Measurements from ENCODE around the gene SRGN.

SRGN gene

DNA sequence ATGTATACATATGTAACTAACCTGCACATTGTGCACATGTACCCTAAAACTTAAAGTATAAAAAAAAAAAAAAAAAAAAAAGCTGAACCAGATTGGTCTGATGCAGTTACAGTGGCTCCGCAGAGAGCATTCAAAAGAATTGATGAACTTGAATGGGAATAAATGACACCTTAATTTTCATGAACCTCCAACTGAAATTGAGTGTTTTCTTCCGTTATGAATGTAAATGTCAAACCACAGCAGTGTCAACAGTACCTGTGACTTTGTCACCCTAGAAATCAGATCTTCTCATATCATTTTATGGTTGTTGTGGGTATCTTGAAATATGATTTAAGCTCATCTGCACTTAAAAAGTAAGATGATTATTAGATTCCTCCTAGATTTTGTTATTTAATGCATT, 32.7 kb upstream of the SRGN start:
- TF ChIP-seq CTCF (conservative IDR thresholded peaks at IDR 0.05; ENCODE audit: low read depth, low read length) = no peak
- no peak overlapping the region for H3K4me3 ChIP-seq (ENCODE audit: low read depth, low read length)
- no peak for DNase-seq (ENCODE audit: low read depth)

- no peak overlapping the region for H3K4me3 ChIP-seq (ENCODE audit: low read depth, low read length)
- no peak for DNase-seq (ENCODE audit: low read depth)
- no peak for TF ChIP-seq CTCF (conservative IDR thresholded peaks at IDR 0.05; ENCODE audit: low read depth, low read length)
Observed at GRCh38 chr10:69056129-69056528, 31.8 kb upstream of the SRGN start.

GRCh38 chr10:69056536-69057260, 31.2 kb upstream of the SRGN start:
- no peak for DNase-seq (ENCODE audit: low read depth)
- no peak overlapping the region for H3K4me3 ChIP-seq (ENCODE audit: low read depth, low read length)
- no peak for TF ChIP-seq CTCF (conservative IDR thresholded peaks at IDR 0.05; ENCODE audit: low read depth, low read length)

GRCh38 chr10:69057261-69057950, 30.5 kb upstream of the SRGN start:
- peak; percentile 27 for DNase-seq (ENCODE audit: low read depth)
- peak; percentile 11 for TF ChIP-seq CTCF (conservative IDR thresholded peaks at IDR 0.05; ENCODE audit: low read depth, low read length)
- H3K4me3 ChIP-seq (ENCODE audit: low read depth, low read length) = no peak overlapping the region

- H3K4me3 ChIP-seq (ENCODE audit: low read depth, low read length) = no peak overlapping the region
Observed at GRCh38 chr10:69057951-69058297, 30.0 kb upstream of the SRGN start.

GRCh38 chr10:69060127-69060798, 27.6 kb upstream of the SRGN start:
- DNase-seq (ENCODE audit: low read depth) = no peak
- TF ChIP-seq CTCF (conservative IDR thresholded peaks at IDR 0.05; ENCODE audit: low read depth, low read length) = no peak
- H3K4me3 ChIP-seq (ENCODE audit: low read depth, low read length) = no peak overlapping the region

More at GRCh38 chr10:69057951-69058297, 30.0 kb upstream of the SRGN start:
- DNase-seq (ENCODE audit: low read depth) = peak; percentile 46
- TF ChIP-seq CTCF (conservative IDR thresholded peaks at IDR 0.05; ENCODE audit: low read depth, low read length) = no peak

Measured in choroid plexus epithelial cell (primary cell).